B cell (primary cell): Measurements from ENCODE around the gene PRKCZ. TPM values are rescaled to one million over a fixed set of nuclear protein-coding genes. Genes with fewer than 3 reads are reported as not detected.

Experiments used
- ATAC-seq: fragments of 200-7000 bp; cut with Tn5 transposase; one replicate; pipeline ENCODE4 v1.10.0; 2021; ENCODE audit warnings: low read depth, mild to moderate bottlenecking, moderate number of reproducible peaks, moderate library complexity
- CTCF ChIA-PET: fragments of 350-600 bp; sonication (Branson Sonifier 250); formaldehyde crosslinking; loops from one replicate; lab custom pipeline; 2021; ENCODE audit warnings: antibody characterized with exemption, inconsistent platforms; lab: Charles Lee
- POLR2A ChIA-PET: fragments of 350-600 bp; sonication (Branson Sonifier 250); formaldehyde crosslinking; loops from one replicate; lab custom pipeline; 2021; ENCODE audit warnings: antibody characterized with exemption; lab: Charles Lee
- DNase-seq: peaks from one replicate; pipeline ENCODE4 v3.0.0; 2013
- H2AFZ ChIP-seq: 2 replicates; pipeline ENCODE4 v1.6.1; 2012; ENCODE audit warnings: mild to moderate bottlenecking, low read depth, low read length; ENCODE audit not compliant: insufficient read depth, poor library complexity, severe bottlenecking
- H3K27ac ChIP-seq, 2 donors: 1 replicate in 1 of 2; 2 replicates in 1 of 2; pipeline ENCODE4 v1.5.1; 2012 to 2013; ENCODE audit warnings: low read length in 2 of 2, mild to moderate bottlenecking in 2 of 2, moderate library complexity in 1 of 2
- H3K27me3 ChIP-seq, 4 experiments: fragments of 200-600 bp in 1 of 4; sonication (generic) in 1 of 4; replicated peaks in 1 of 4; 1 replicate in 2 of 4; 2 replicates in 2 of 4; pipeline versions ENCODE4 v1.6.1 to v1.7.0; 2013 to 2016; ENCODE audit warnings: low read length in 3 of 4, mild to moderate bottlenecking in 2 of 4, mixed read lengths in 1 of 4, moderate library complexity in 1 of 4; ENCODE audit not compliant: insufficient read depth in 4 of 4, control insufficient read depth in 3 of 4; ENCODE audit errors: control extremely low read depth in 1 of 4
- H3K36me3 ChIP-seq, 2 experiments: replicated peaks in 1 of 2; 1 replicate in 1 of 2; 2 replicates in 1 of 2; pipeline versions ENCODE4 v1.6.1 to v1.7.1; 2013; ENCODE audit warnings: low read length in 1 of 2; ENCODE audit not compliant: insufficient read depth in 2 of 2, control insufficient read depth in 1 of 2; ENCODE audit errors: control extremely low read depth in 1 of 2, extremely low read depth in 1 of 2
- H3K4me1 ChIP-seq, 2 donors: fragments of 200-600 bp in 1 of 2; sonication (generic) in 1 of 2; 1 replicate in 1 of 2; 2 replicates in 1 of 2; pipeline versions ENCODE4 v1.5.1 to v1.6.1; 2013 to 2017; ENCODE audit warnings: low read length in 2 of 2; ENCODE audit not compliant: control insufficient read depth in 2 of 2, insufficient read depth in 2 of 2
- H3K4me2 ChIP-seq: replicated peaks from 2 replicates; pipeline ENCODE3; 2012; ENCODE audit warnings: mild to moderate bottlenecking, low read depth, low read length; ENCODE audit not compliant: poor library complexity, severe bottlenecking
- H3K4me3 ChIP-seq, 5 experiments: fragments of 200-600 bp in 1 of 5; sonication (generic) in 1 of 5; 1 replicate in 3 of 5; 2 replicates in 2 of 5; pipeline versions ENCODE4 v1.5.1 to v1.7.0; 2011 to 2016; ENCODE audit warnings: low read length in 4 of 5, mild to moderate bottlenecking in 4 of 5, low read depth in 2 of 5, control low read depth in 1 of 5, moderate library complexity in 1 of 5; ENCODE audit not compliant: insufficient read depth in 1 of 5; ENCODE audit errors: control extremely low read depth in 1 of 5, extremely low read depth in 1 of 5
- H3K79me2 ChIP-seq: fragments of 200-600 bp; sonication (generic); one replicate; pipeline ENCODE4 v1.6.0; 2016; ENCODE audit warnings: low read length; ENCODE audit not compliant: control insufficient read depth, insufficient read depth
- H3K9ac ChIP-seq: fragments of 200-600 bp; sonication (generic); 2 replicates; pipeline ENCODE4 v1.6.1; 2017; ENCODE audit warnings: mild to moderate bottlenecking, low read length, moderate library complexity
- H3K9me3 ChIP-seq, 3 donors: one replicate each; pipeline versions ENCODE4 v1.6.1 to v1.7.1; 2013; ENCODE audit warnings: low read length in 2 of 3; ENCODE audit not compliant: control insufficient read depth in 2 of 3, insufficient read depth in 1 of 3; ENCODE audit errors: control extremely low read depth in 1 of 3
- H4K20me1 ChIP-seq: 2 replicates; pipeline ENCODE4 v1.6.0; 2012; ENCODE audit warnings: mild to moderate bottlenecking, low read length; ENCODE audit not compliant: insufficient read depth, control insufficient read depth, poor library complexity, severe bottlenecking
- H3K27ac Mint-ChIP-seq: one replicate; pipeline ENCODE4 v1.8.0; 2021; ENCODE audit warnings: mixed read lengths
- H3K27me3 Mint-ChIP-seq: one replicate; pipeline ENCODE4 v1.8.0; 2021; ENCODE audit warnings: mixed read lengths
- H3K4me1 Mint-ChIP-seq: one replicate; pipeline ENCODE4 v1.8.0; 2021; ENCODE audit warnings: mixed read lengths
- H3K4me3 Mint-ChIP-seq: one replicate; pipeline ENCODE4 v1.8.0; 2021; ENCODE audit warnings: mixed read lengths
- H3K9me3 Mint-ChIP-seq: one replicate; pipeline ENCODE4 v1.8.0; 2022; ENCODE audit warnings: mixed read lengths; ENCODE audit not compliant: insufficient read depth
- CTCF ChIP-seq: fragments of 200-600 bp; IDR thresholded peaks from one replicate; pipeline ENCODE4 v1.8.0; 2022; ENCODE audit warnings: antibody characterized with exemption, mild to moderate bottlenecking
- EZH2 ChIP-seq: IDR thresholded peaks from 2 replicates; pipeline ENCODE4 v1.6.1; 2012; ENCODE audit warnings: borderline replicate concordance, low read depth, mild to moderate bottlenecking, moderate library complexity, low read length; ENCODE audit not compliant: insufficient read depth, poor library complexity, severe bottlenecking
- WGBS: methylation state at CpG from one replicate; pipeline ENCODE4 v1.1.5; 2013; ENCODE audit warnings: missing lambda C conversion rate; ENCODE audit not compliant: insufficient coverage; 5-methylcytosine and 5-hydroxymethylcytosine counted together
- intact Hi-C: fragments of 100-400 bp; cut with micrococcal nuclease; formaldehyde crosslinking; loops from one replicate; pipeline ENCODE4 v1.10.0; 2022
- polyA plus RNA-seq: library from polyadenylated mRNA; depleted of rRNA; stranded (reverse); fragments of >200 nt; gene quantifications from 2 replicates; pipeline ENCODE4 v1.2.3, GENCODE V29; 2012
- total RNA-seq, 2 donors: library from RNA; stranded (reverse); fragments of 120-200 nt in 1 of 2; gene quantifications; 1 replicate in 1 of 2; 2 replicates in 1 of 2; pipeline versions ENCODE4 v1.2.3 to v1.2.4, GENCODE V29; 2013 to 2022

Gene PRKCZ
- total and polyA plus RNA-seq, 2 donors (not counting 1 experiment from before 2014, with no cell fraction given), result 17.9 to 53.2 TPM

DNA sequence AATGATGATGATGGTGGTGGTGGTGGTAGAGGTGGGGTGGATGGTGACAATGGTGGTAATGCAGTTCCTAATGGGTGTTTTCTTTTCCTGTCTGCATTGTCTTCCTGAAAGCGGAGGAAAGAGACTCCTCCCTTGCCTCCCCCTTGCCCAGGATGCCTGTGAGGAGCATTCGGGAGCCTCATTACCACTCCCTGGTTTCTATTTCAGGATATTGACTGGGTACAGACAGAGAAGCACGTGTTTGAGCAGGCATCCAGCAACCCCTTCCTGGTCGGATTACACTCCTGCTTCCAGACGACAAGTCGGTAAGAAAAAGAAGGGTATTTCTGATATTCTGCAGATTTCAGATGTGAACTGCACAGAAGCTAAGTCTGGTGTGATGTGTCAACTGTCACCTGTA lies 105.6 kb downstream of the PRKCZ start:
- Histone ChIP-seq H3K9ac (no peak overlapping the region), H3K36me3 (peaks cover 0 to 12% of the 10 kb centered on the region in 2 experiments), H3K4me2 (no peak overlapping the region), H3K27ac (no peak overlapping the region), H3K79me2 (no peaks in the 10 kb centered on the region), H3K27me3 (no peaks in the 10 kb centered on the region), H2AFZ (no peak overlapping the region), H3K4me1 (no peaks in the 10 kb centered on the region), H3K4me3 (no peak overlapping the region), H3K9me3 (no peaks in the 10 kb centered on the region), H4K20me1 (no peaks in the 10 kb centered on the region)
- Mint-ChIP-seq H3K4me1 (no peaks in the 10 kb centered on the region), H3K27ac (no peak overlapping the region), H3K9me3 (no peaks in the 10 kb centered on the region), H3K27me3 (no peaks in the 10 kb centered on the region), H3K4me3 (no peak overlapping the region)
- intact Hi-C loops, result no loop called here
- ChIA-PET POLR2A (no interaction called here), CTCF (interaction anchor here (1.6 to 2.4 kb wide), 2 partner anchors 16 to 19 kb away, joined by 4 to 12 read pairs; no protein-coding TSS in a partner anchor)
- TF ChIP-seq CTCF, result no peak
- no peak for TF ChIP-seq EZH2
- no peak for ATAC-seq
- 98% methylated on average over 6 of the region's 6 CpGs for WGBS
- DNase-seq, result no peak

DNA sequence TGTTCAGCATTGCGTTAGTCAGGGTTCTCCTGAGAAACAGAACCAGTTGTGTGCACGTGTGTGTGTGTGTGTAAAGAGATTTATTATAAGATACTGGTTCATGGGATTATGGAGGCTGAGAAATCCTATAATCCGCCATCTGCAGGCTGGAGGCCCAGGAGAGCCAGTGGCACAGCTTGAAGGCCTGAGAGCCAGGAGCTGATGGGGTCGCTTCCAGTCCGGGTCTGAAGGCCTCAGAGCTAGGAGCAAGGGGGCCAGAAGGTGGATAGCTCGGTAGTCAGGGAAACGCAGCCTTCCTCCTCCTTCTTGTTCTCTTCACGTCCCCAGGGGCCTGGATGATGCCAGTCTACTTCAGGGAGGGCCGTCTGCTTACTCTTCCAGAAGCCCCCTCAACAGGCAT lies 106.7 kb downstream of the PRKCZ start:
- no peak for ATAC-seq
- H3K27ac Mint-ChIP-seq, result no peak overlapping the region
- intact Hi-C loops, result no loop called here

More for the DNA sequence above, 106.7 kb downstream of the PRKCZ start:
- Histone ChIP-seq H4K20me1 (no peaks in the 10 kb centered on the region), H3K27ac (no peak overlapping the region), H3K9me3 (no peaks in the 10 kb centered on the region), H3K79me2 (no peaks in the 10 kb centered on the region), H3K4me3 (no peak overlapping the region), H3K4me1 (no peaks in the 10 kb centered on the region), H3K27me3 (no peaks in the 10 kb centered on the region), H3K9ac (no peak overlapping the region), H2AFZ (no peak overlapping the region), H3K36me3 (peaks cover 0 to 12% of the 10 kb centered on the region in 2 experiments), H3K4me2 (no peak overlapping the region)
- POLR2A ChIA-PET, result no interaction called here
- no peaks in the 10 kb centered on the region for H3K4me1 Mint-ChIP-seq
- 83% methylated on average over 9 of the region's 9 CpGs for WGBS
- no peak overlapping the region for H3K4me3 Mint-ChIP-seq
- no peaks in the 10 kb centered on the region for H3K27me3 Mint-ChIP-seq
- DNase-seq, result no peak
- H3K9me3 Mint-ChIP-seq, result no peaks in the 10 kb centered on the region
- CTCF ChIA-PET, result interaction anchor here (1.6 to 2.4 kb wide), 2 partner anchors 17 to 18 kb away, joined by 4 to 12 read pairs; no protein-coding TSS in a partner anchor
- TF ChIP-seq EZH2, result no peak
